GM18517 (cell line): Measurements from ENCODE around the gene HELZ.
"Not testable (repeated sequence)": the region's sequence is repeated elsewhere in the genome, so short reads cannot be mapped to it uniquely, and the experiment has no call there.

Experiments used
- ATAC-seq: cut with Tn5 transposase; IDR thresholded peaks from one replicate; pipeline ENCODE4 v1.9.1; 2021; ENCODE audit warnings: mild to moderate bottlenecking, moderate library complexity; ENCODE audit not compliant: unreplicated experiment

Gene HELZ

DNA sequence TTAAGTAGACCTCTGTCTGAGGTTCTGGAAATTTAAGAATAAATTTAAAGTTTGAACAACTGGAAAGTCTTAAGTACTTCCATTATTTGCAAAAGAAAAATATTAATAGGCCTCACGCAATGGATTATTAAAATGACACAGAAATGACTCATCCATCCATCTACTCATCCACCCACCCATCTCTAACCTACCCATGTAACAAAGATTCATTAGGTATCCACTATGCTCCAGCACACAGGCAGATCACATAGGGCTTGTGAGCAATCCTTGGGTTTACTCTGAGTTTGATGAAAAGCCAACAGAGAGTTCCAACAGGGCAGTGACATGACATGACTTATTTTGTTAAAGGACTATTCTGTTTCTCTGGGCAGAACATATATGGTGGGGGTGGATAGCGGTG lies 93.3 kb downstream of the HELZ start:
- no peak for ATAC-seq

DNA sequence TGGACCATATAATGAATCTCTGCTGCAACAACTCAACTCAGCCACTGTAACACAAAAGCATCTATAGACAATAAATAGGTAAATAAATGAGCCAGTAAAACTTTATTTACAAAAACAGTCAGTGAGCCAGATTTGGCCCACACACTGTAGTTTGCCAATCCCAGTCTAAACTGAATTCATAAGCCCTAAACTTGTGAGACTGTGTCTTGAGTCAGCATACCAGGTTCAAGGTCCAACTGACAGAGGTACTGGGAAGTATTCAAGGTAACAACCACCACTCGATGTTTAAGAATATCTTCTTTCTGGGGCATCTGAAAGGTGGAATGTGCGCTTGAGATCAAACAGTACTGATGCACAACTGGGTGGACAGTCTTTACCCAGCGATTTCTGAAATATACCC lies 94.2 kb downstream of the HELZ start:
- ATAC-seq: no peak

DNA sequence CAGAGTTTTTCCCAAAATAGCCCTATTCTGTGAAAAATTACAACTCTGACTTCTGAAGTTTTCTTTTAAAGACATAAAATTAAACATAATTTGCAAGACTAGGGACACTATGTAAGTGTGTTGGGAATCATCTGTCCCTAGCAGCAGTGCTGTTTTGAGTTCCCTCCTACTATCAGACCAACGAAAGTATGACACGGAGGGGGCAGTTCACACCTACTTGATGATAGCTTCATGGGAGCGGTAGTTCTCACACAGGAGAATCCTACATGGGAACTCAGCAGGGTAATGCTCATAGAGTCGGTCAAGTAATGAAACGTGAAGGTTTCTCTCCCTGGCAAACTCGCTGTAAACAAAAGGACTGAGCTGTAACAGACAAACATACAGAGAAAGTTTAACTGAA lies 96.6 kb downstream of the HELZ start:
- ATAC-seq: no peak

- no peak for ATAC-seq
Observed at GRCh38 chr17:67145183-67145805, 99.7 kb downstream of the HELZ start.

- no peak for ATAC-seq
Observed at GRCh38 chr17:67143318-67143717, 101.7 kb downstream of the HELZ start.

DNA sequence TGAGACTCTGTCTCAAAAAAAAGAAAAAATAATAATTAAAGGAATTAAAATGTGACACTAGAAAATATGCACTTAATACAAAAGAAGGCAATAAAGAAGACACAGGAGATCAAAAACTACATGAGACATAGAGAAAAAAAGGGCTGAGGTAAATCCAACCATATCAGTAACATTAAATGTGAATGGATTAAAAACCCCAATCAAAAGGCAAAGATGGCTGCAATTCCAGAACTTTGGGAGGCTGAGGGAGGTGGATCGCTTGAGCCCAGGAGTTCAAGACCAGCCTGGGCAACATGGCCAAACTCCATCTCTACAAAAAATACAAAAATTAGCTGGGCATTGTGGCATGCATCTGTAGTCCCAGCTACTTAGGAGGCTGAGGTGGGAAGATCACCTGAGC lies 103.0 kb downstream of the HELZ start:
- not testable (repeated sequence) for ATAC-seq

DNA sequence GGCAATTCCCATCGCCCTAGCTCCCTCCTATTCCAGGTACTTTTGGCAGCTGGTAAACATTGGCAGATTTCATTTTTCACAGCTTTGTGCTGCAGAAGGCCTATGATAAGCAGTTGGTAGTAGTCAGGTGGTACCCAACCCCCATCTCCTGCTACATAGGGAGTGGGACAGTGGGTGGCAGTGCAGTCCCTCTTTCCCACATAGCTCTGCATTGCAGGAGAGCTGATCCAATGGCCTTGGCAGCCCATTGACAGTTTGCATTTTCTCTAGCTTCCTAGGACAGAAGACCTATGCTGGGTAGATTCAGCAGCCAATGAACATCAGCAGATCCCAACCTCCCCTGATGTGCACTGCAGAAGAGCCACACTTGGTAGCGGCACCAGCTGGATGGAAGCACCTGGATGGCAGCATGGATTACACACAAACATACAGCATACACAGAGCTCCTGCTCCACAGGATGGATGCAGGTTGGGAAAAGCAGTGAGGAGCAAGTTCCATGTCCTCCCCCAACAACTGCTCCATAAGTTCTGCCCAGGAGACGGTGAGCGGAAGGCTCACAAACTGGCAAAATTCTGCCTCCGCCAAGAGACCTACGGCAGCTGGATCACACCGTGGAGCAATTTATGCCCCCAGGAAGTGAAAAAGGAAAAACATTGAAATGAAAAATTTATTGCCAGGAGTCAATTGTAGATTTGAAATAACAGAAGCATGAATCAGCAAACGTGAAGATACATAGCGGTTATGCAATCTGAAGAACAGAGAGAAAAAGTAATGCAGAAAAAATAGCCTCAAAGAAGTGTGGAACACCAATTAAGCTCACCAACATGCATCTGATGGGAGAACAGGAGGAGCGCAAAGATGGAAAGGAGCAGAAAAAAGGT lies 105.0 kb downstream of the HELZ start:
- ATAC-seq: no peak

DNA sequence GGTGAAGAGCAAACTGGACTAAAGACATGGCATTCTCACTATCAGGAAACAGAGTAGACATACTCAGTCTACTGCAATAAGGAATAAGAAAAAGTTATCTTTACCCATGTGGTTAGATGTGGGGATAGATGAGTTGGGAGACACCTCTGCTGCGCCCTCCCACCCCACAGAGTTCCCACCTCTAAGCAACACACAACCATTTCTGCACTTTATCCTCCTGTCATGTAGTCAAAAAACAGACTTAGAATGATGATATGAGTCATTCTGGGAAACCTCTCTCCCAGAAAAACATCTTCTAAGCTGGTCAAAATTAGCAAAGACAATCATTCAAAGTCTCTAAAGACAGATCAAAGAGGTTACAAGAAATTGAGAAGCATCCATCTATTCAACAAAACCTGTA lies 105.7 kb downstream of the HELZ start:
- no peak for ATAC-seq

- no peak for ATAC-seq
Observed at GRCh38 chr17:67138392-67138791, 106.6 kb downstream of the HELZ start.

DNA sequence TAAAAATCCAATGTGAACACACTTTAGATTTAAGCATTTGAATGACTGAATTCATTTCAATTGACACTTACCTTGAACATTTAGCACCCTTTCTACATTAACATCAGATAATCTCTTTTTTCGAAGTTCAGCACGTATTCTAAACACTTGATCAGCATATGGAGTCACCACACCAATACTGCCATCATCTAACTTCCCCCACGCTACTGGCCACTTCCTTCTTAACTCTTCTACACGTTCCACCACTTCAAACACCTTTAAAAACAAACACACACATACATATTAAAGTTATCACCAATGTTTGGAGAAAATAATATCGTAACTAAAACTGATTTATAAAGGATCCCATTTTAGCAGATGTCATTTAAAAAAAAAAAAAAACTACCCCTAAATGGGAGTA lies 107.1 kb downstream of the HELZ start:
- ATAC-seq: no peak

DNA sequence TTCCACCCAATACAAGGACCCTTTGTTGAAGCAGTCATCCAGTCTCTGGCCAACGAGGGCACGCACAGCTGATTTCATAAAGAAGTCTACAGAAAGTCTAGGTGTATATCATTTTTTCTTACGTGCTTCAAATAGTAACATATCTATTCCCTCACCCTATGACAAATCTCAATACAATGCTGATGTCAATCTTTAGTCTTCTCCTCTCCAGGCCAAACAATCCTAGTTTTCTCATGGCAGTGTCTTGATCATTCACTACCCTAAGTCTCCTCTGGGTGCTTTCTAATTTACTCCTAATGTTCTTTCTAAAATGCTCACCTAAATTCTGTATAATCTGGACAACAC lies 108.0 kb downstream of the HELZ start:
- no peak for ATAC-seq

- ATAC-seq: no peak
Observed at GRCh38 chr17:67136191-67137025, 108.6 kb downstream of the HELZ start.

- ATAC-seq: no peak
Observed at GRCh38 chr17:67133161-67133560, 111.8 kb downstream of the HELZ start.

DNA sequence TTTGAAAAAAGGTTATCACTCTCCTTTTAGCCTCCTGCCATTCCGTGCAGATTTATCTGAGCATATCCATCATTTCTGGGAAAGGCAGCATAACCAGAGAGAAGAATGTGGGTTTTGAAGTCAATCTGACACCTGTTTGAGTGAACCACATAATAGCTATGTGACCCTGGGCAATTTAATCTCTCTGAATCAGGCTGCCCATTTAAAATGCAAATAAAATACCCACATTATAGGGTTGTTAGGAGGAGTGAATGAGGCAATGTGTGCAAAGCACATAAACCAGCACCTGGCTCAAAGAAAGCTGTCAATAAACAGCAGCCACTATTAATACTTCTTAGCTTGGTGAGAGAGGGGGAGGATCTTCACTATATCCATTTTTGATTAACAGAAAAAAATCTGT lies 112.6 kb downstream of the HELZ start:
- ATAC-seq: no peak

GRCh38 chr17:67130768-67131167 lies 114.2 kb downstream of the HELZ start:
- no peak for ATAC-seq

DNA sequence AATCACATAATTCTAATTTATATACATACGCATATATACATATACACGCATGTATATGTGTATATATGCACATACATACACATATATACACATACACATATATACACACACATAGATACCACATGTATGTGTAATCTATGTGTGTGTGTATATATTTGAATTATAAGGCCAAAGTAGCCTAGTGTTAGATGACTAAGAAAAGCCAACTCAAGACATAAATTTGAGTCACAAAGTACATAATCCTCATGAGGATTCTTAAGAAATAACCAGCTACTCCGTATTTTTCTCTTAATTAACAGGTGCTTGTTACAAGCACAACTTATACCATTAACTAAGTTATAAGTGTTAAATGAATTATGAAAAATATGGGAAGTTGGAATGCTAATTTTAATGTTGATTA lies 115.7 kb downstream of the HELZ start:
- ATAC-seq: no peak

- ATAC-seq: no peak
Observed at GRCh38 chr17:67128700-67129099, 116.3 kb downstream of the HELZ start.

GRCh38 chr17:67127925-67128324 lies 117.1 kb downstream of the HELZ start:
- ATAC-seq: no peak

- ATAC-seq: no peak
Observed at GRCh38 chr17:67126983-67127382, 118.0 kb downstream of the HELZ start.

DNA sequence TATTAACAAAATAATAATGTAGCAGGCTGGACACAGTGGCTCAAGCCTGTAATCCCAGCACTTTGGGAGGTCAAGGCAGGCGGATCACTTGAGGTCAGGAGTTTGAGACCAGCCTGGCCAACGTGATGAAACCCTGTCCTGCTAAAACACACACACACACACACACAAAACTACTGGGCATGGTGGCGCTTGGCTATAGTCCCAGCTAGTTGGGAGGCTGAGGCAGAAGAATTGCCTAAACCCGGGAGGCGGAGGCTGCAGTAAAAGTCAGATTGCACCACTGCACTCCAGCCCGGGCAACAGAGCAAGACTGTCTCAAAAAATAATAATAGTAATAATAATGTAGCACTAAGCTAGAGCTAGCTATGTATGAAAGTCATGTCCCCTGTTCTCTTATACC lies 118.5 kb downstream of the HELZ start:
- not testable (repeated sequence) for ATAC-seq

DNA sequence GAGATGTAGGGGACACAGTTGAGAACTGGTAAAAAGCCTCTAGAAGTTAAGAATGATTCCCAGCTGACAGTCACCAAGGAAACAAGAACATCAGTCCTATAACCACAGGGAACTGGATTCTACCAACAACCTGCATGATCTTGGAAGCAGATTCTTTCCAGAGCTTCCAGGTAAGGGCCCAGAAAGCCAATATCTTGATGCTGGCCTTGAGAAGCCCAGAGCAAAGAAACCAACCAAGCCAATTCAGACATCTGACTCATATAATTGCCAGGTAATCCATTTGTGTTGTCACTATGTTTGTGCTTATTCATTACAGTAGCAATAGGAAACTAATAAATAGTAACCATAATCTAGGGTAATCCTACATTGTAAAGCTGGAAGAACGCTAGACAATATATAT lies 119.1 kb downstream of the HELZ start:
- no peak for ATAC-seq

DNA sequence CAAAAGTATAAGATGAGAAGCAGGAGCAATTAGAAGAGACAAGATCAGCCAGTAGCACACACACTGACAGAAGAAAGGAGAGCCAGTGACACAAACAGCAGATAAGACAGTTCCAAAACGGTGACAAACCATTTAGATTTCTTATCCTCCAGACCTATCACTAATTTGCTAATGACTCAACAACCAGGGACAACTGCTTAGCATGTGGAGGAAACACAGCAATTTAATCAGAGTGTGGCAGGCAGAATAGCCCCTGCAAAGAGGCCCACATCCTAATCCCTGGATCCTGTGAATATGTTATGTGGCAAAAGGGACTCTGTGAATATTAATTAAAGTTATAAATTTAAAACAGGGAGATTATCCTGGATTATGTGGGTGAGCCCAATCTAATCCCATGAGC lies 119.6 kb downstream of the HELZ start:
- ATAC-seq: no peak
